GM12878 (cell line): ENCODE measurements around the gene TPRN. TPM values are rescaled to one million over a fixed set of nuclear protein-coding genes. Genes with fewer than 3 reads are reported as not detected.

Source experiments
- BHLHE40 ChIP-seq, 2 experiments: fragments of 450-650 bp in 1 of 2; IDR thresholded peaks; 2 replicates each; pipeline ENCODE4 v1.6.1; 2011 to 2017; ENCODE audit warnings: low read depth in 2 of 2, borderline replicate concordance in 1 of 2, improper control_type of control experiment in 1 of 2, low read length in 1 of 2, mild to moderate bottlenecking in 1 of 2
- IKZF2 ChIP-seq, 2 experiments: fragments of 450-650 bp; IDR thresholded peaks; 2 replicates each; pipeline ENCODE4 v1.6.1; 2017; ENCODE audit warnings: mild to moderate bottlenecking in 2 of 2, moderate library complexity in 2 of 2
- IRF4 ChIP-seq: IDR thresholded peaks from 2 replicates; pipeline ENCODE4 v1.6.1; 2011; ENCODE audit warnings: low read depth, low read length
- POLR2A ChIP-seq: IDR thresholded peaks from 2 replicates; pipeline ENCODE4 v1.6.1; 2011; ENCODE audit warnings: low read depth, mild to moderate bottlenecking, low read length
- RBBP5 ChIP-seq: fragments of 200-600 bp; sonication (generic); conservative IDR thresholded peaks from 2 replicates; pipeline ENCODE4 v1.6.1; 2016
- STAT3 ChIP-seq: IDR thresholded peaks from 2 replicates; pipeline ENCODE4 v1.6.1; 2011; ENCODE audit warnings: low read depth, low read length, improper control_type of control experiment
- SUZ12 ChIP-seq: fragments of 200-600 bp; sonication (generic); IDR thresholded peaks from one replicate; pipeline ENCODE4 v1.6.1; 2018; ENCODE audit warnings: antibody characterized with exemption, mild to moderate bottlenecking; ENCODE audit not compliant: unreplicated experiment
- polyA plus RNA-seq, 11 experiments: library from polyadenylated mRNA; depleted of rRNA in 4 of 11; unstranded in 6 of 11; stranded (reverse) in 5 of 11; fragments of >200 nt; fragmentation: Nextera tagmentation in 4 of 11; fragmentation: Illumina TruSeq in 1 of 11; extraction: Ambion mirVana in 4 of 11; extraction: Trizol in 1 of 11; gene quantifications; 1 replicate in 1 of 11; 2 replicates in 10 of 11; pipeline versions ENCODE4 v1.2.1 to v1.2.3, GENCODE V29; 2011 to 2016; ENCODE audit warnings: inconsistent platforms in 2 of 11, missing spikeins in 2 of 11, low read depth in 1 of 11
- total RNA-seq, 4 experiments: library from RNA; depleted of rRNA in 3 of 4; stranded (reverse); fragments of >200 nt in 3 of 4; fragmentation: Illumina TruSeq in 1 of 4; extraction: Trizol in 1 of 4; gene quantifications; 2 replicates each; pipeline versions ENCODE4 v1.2.1 to v1.2.3, GENCODE V29; 2013 to 2021
- TF ChIP-seq, protein P1 (sequence below): fragments of 450-650 bp; formaldehyde crosslinking; IDR thresholded peaks from 2 replicates; pipeline ENCODE4 v1.4.0; 2022; ENCODE audit warnings: mild to moderate bottlenecking, moderate library complexity
- TF ChIP-seq, protein P2 (sequence below): fragments of 450-650 bp; IDR thresholded peaks from 2 replicates; pipeline ENCODE4 v1.6.1; 2016; ENCODE audit warnings: mild to moderate bottlenecking, moderate library complexity, borderline replicate concordance
- TF ChIP-seq, protein P3 (sequence below): IDR thresholded peaks from 2 replicates; pipeline ENCODE4 v1.6.1; 2011; ENCODE audit warnings: low read depth, low read length, improper control_type of control experiment, borderline replicate concordance
- TF ChIP-seq, protein P4 (sequence below): fragments of 450-650 bp; IDR thresholded peaks from 2 replicates; pipeline ENCODE4 v1.6.1; 2017; ENCODE audit warnings: mild to moderate bottlenecking, low read depth, inconsistent platforms; ENCODE audit not compliant: poor library complexity, severe bottlenecking
- TF ChIP-seq, protein P5 (sequence below): fragments of 450-650 bp; IDR thresholded peaks from 2 replicates; pipeline ENCODE4 v1.6.1; 2018; ENCODE audit warnings: mild to moderate bottlenecking, low read depth, moderate library complexity; ENCODE audit not compliant: partially characterized antibody

The TPRN gene
- total and polyA plus RNA-seq, 10 of the 15 experiments (the other 5 are each of a cell fraction or from before 2014, with no cell fraction given): 0.18 to 19.5 (median 3.1) TPM

DNA sequence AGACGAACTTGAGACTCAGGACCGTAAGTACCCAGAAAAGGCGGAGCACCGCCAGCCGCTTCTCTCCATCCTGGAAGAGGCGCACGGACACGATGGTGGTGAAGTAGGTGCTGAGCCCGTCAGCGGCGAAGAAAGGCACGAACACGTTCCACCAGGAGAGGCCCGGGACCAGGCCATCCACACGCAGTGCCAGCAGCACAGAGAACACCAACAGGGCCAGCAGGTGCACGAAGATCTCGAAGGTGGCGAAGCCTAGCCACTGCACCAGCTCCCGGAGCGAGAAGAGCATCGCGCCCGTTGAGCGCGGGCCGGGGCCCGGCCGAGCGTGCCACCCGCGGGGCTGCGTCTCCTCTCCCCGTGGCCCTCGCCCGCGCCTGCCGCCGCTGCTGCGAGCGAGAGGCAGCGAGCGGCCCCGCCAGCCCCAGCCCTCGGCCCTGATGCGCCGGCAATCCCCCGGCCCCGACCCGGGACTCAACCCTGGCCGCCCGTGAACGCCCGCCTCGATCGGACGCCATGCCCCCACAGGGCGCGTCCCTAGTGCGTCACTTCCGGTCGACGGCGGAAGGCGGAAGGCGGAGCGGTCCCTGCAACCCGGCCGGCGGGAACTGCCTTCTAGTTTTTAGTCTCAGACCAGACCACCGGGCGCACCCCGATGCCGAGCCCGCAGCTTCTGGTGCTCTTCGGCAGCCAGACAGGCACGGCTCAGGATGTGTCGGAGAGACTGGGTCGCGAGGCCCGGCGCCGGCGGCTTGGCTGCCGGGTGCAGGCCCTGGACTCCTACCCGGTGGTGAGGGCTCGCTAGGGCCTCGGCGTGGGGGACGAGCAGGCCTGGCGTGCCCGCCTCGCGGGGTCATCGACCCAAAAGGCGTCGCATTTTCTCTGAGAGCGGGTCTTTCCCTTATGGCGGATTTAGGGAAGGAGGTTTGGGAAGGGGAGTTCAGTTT lies 4.9 kb upstream of the TPRN start, which contains the start of the genes NDOR1 and TMEM203 (continued):
- TF ChIP-seq, protein P1, sequence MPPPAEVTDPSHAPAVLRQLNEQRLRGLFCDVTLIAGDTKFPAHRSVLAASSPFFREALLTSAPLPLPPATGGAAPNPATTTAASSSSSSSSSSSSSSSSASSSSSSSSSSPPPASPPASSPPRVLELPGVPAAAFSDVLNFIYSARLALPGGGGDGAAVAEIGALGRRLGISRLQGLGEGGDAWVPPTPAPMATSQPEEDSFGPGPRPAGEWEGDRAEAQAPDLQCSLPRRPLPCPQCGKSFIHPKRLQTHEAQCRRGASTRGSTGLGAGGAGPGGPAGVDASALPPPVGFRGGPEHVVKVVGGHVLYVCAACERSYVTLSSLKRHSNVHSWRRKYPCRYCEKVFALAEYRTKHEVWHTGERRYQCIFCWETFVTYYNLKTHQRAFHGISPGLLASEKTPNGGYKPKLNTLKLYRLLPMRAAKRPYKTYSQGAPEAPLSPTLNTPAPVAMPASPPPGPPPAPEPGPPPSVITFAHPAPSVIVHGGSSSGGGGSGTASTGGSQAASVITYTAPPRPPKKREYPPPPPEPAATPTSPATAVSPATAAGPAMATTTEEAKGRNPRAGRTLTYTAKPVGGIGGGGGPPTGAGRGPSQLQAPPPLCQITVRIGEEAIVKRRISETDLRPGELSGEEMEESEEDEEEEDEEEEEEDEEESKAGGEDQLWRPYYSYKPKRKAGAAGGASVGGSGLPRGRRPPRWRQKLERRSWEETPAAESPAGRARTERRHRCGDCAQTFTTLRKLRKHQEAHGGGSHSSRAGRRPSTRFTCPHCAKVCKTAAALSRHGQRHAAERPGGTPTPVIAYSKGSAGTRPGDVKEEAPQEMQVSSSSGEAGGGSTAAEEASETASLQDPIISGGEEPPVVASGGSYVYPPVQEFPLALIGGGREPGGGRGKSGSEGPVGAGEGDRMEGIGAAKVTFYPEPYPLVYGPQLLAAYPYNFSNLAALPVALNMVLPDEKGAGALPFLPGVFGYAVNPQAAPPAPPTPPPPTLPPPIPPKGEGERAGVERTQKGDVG (CRISPR knock-in tag): no peak
- TF ChIP-seq, protein P2, sequence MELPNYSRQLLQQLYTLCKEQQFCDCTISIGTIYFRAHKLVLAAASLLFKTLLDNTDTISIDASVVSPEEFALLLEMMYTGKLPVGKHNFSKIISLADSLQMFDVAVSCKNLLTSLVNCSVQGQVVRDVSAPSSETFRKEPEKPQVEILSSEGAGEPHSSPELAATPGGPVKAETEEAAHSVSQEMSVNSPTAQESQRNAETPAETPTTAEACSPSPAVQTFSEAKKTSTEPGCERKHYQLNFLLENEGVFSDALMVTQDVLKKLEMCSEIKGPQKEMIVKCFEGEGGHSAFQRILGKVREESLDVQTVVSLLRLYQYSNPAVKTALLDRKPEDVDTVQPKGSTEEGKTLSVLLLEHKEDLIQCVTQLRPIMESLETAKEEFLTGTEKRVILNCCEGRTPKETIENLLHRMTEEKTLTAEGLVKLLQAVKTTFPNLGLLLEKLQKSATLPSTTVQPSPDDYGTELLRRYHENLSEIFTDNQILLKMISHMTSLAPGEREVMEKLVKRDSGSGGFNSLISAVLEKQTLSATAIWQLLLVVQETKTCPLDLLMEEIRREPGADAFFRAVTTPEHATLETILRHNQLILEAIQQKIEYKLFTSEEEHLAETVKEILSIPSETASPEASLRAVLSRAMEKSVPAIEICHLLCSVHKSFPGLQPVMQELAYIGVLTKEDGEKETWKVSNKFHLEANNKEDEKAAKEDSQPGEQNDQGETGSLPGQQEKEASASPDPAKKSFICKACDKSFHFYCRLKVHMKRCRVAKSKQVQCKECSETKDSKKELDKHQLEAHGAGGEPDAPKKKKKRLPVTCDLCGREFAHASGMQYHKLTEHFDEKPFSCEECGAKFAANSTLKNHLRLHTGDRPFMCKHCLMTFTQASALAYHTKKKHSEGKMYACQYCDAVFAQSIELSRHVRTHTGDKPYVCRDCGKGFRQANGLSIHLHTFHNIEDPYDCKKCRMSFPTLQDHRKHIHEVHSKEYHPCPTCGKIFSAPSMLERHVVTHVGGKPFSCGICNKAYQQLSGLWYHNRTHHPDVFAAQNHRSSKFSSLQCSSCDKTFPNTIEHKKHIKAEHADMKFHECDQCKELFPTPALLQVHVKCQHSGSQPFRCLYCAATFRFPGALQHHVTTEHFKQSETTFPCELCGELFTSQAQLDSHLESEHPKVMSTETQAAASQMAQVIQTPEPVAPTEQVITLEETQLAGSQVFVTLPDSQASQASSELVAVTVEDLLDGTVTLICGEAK: peak; percentile 94
- TF ChIP-seq STAT3 (no peak), IKZF2 (IDR thresholded peaks at IDR 0.05) (no peak), IRF4 (no peak), BHLHE40 (IDR thresholded peaks at IDR 0.05; ENCODE audit: borderline replicate concordance in 1 of 2, low read depth in 2 of 2, low read length in 1 of 2) (peak; percentile 11 to 76; a peak in 2 of 4 replicates), POLR2A (peak; percentile 92), SUZ12 (no peak), RBBP5 (no peak)
- TF ChIP-seq, protein P3, sequence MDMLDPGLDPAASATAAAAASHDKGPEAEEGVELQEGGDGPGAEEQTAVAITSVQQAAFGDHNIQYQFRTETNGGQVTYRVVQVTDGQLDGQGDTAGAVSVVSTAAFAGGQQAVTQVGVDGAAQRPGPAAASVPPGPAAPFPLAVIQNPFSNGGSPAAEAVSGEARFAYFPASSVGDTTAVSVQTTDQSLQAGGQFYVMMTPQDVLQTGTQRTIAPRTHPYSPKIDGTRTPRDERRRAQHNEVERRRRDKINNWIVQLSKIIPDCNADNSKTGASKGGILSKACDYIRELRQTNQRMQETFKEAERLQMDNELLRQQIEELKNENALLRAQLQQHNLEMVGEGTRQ: no peak
- TF ChIP-seq, protein P4, sequence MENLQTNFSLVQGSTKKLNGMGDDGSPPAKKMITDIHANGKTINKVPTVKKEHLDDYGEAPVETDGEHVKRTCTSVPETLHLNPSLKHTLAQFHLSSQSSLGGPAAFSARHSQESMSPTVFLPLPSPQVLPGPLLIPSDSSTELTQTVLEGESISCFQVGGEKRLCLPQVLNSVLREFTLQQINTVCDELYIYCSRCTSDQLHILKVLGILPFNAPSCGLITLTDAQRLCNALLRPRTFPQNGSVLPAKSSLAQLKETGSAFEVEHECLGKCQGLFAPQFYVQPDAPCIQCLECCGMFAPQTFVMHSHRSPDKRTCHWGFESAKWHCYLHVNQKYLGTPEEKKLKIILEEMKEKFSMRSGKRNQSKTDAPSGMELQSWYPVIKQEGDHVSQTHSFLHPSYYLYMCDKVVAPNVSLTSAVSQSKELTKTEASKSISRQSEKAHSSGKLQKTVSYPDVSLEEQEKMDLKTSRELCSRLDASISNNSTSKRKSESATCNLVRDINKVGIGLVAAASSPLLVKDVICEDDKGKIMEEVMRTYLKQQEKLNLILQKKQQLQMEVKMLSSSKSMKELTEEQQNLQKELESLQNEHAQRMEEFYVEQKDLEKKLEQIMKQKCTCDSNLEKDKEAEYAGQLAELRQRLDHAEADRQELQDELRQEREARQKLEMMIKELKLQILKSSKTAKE: no peak
- TF ChIP-seq, protein P5, sequence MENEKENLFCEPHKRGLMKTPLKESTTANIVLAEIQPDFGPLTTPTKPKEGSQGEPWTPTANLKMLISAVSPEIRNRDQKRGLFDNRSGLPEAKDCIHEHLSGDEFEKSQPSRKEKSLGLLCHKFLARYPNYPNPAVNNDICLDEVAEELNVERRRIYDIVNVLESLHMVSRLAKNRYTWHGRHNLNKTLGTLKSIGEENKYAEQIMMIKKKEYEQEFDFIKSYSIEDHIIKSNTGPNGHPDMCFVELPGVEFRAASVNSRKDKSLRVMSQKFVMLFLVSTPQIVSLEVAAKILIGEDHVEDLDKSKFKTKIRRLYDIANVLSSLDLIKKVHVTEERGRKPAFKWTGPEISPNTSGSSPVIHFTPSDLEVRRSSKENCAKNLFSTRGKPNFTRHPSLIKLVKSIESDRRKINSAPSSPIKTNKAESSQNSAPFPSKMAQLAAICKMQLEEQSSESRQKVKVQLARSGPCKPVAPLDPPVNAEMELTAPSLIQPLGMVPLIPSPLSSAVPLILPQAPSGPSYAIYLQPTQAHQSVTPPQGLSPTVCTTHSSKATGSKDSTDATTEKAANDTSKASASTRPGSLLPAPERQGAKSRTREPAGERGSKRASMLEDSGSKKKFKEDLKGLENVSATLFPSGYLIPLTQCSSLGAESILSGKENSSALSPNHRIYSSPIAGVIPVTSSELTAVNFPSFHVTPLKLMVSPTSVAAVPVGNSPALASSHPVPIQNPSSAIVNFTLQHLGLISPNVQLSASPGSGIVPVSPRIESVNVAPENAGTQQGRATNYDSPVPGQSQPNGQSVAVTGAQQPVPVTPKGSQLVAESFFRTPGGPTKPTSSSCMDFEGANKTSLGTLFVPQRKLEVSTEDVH: peak; percentile 92
